GM21723 (cell line): Measurements from ENCODE around the gene GBP2.

Experiments used
- ATAC-seq: cut with Tn5 transposase; IDR thresholded peaks from one replicate; pipeline ENCODE4 v1.9.1; 2021; ENCODE audit warnings: mild to moderate bottlenecking, moderate library complexity; ENCODE audit not compliant: unreplicated experiment

Gene GBP2

DNA sequence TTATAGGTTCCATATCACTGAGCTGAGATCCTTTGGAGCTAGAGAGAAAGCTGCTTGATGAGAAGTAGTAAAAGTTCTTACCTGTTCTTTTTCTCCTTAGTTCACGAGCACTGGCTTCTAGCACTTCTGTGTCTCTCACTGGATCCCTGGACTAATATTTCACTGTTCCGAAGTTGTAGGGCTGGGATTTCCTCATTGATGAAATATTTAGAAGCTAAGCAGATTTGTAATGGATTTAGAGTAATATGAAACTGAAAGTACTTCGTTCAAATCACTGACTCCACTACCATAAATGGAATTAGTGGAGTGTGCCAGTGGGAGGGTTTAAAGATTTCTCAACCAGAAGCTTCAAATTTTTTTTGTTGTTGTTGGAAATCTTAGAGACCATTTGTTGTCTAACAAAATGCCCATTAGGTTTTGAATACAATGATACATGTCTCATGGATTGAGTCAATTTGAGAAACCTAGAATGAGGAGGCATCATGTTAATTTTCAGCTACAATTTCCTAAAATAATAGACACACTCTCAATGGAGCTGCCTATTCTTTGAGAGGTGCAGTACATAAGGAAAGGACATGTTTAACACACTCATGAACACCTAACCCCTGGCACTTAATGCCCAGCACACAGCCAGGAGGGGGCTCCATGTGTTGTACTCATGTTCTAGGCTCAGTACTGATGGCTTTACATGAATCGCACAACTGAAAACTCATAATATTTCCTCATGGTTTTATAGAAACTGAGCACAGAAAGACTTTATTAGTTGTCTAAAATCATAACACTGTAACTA lies 60.6 kb downstream of the GBP2 start, which contains the start of gene GBP1:
GBP1 (minus strand) TSS at position 130 of the 790 bp plus-strand sequence. CDS start 1,974 bp downstream, outside the sequence.
- peak; percentile 78 for ATAC-seq

DNA sequence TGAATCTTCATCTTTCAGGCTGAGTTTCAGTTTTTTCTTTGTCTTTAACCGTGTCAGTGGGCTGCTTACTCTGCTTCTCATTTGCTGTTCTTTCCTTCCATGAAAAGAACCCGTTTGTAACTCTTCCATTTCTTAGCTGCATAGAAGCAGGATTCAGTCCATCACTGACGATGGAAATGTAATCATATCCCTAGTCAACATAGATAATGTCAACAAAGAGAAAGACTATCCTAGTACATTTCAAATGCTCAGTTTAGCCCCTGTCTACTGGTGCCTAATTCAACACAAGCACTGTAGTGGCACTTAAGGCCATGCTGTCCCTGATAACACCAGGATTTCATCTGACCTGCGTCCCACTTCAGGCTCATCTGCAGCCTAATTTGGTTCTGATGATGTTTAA lies 61.3 kb downstream of the GBP2 start:
- ATAC-seq: peak; percentile 63

DNA sequence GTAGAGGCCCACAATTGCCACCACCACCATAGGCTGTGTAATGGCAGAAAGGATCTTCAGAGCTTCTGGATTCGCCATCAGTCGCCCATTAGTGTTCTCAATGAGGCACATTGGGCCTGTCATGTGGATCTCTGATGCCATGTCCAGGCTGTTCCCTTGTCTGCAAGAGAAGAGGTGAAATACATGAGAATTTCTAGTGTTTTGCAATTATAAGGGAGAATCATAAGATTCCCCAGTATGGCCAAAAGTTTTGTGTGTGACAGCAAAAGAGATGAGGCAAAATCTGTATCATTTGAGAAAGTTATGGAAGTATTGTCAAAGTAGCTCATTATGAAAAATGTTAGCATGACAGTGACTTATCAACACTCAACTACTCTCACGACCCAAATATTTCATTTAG lies 62.8 kb downstream of the GBP2 start:
- ATAC-seq: no peak

DNA sequence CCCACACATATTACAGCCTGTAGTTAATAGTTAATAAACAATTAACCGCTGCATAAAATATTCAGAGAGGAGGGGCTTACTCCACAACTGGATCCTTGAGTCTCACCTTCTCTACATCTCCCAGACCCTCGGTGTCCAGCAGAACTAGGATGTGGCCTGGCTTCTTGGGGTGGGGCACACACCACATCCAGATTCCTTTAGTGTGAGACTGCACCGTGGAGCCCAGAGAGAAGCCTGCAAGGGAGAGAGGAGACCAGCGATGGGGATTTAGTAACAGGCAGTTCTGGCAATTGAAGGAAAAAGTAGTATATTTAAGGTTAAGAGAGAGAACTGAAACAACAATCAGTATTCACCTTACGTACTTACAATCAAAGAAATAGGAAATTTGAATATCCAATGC lies 65.8 kb downstream of the GBP2 start:
- ATAC-seq: no peak
